NB4 (cell line): ENCODE measurements around the gene MPP3.

Experiments used
- MYC ChIP-seq: IDR thresholded peaks from 2 replicates; pipeline ENCODE4 v1.6.1; 2011; ENCODE audit warnings: low read depth, low read length
- POLR2A ChIP-seq: IDR thresholded peaks from 2 replicates; pipeline ENCODE4 v1.6.1; 2011; ENCODE audit warnings: mild to moderate bottlenecking; ENCODE audit not compliant: insufficient read length; ENCODE audit errors: extremely low read depth
- TF ChIP-seq, protein P1 (sequence below): IDR thresholded peaks from one replicate; pipeline ENCODE4 v1.5.1; 2012; ENCODE audit warnings: low read depth, low read length
- TF ChIP-seq, protein P2 (sequence below): IDR thresholded peaks from 2 replicates; pipeline ENCODE4 v1.6.1; 2011; ENCODE audit warnings: low read depth, low read length

DNA sequence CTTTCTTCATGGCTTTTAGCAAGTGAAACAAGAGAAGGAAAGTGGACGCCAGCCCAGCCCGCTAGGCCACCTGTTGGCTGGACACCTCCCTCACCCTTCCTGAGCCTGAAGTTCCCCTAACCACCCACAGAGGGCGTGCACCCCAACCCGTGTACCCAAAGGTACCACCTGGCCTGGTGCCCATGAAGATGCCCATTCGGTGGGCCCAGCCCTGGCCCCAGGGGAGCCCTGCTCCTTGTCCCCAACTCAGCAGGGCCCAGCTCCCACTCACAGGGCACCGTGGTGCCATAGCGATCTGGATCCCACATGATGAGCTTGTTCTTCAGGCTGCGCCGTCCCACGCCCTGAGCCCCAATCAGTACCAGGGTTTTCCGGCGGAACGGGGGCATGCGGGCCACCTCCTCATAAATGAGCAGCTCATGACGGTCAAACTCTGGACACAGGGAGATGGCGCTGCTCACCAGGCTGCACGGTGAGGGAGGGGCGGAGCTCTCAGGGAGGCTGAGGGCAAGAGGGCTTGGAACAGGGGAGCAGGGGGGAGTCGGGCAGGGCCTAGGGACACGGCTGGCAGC is 47.6 kb upstream of the MPP3 start:
- TF ChIP-seq POLR2A (no peak), MYC (no peak)
- TF ChIP-seq, protein P1, sequence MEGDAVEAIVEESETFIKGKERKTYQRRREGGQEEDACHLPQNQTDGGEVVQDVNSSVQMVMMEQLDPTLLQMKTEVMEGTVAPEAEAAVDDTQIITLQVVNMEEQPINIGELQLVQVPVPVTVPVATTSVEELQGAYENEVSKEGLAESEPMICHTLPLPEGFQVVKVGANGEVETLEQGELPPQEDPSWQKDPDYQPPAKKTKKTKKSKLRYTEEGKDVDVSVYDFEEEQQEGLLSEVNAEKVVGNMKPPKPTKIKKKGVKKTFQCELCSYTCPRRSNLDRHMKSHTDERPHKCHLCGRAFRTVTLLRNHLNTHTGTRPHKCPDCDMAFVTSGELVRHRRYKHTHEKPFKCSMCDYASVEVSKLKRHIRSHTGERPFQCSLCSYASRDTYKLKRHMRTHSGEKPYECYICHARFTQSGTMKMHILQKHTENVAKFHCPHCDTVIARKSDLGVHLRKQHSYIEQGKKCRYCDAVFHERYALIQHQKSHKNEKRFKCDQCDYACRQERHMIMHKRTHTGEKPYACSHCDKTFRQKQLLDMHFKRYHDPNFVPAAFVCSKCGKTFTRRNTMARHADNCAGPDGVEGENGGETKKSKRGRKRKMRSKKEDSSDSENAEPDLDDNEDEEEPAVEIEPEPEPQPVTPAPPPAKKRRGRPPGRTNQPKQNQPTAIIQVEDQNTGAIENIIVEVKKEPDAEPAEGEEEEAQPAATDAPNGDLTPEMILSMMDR, result peak; percentile 71
- TF ChIP-seq, protein P2, sequence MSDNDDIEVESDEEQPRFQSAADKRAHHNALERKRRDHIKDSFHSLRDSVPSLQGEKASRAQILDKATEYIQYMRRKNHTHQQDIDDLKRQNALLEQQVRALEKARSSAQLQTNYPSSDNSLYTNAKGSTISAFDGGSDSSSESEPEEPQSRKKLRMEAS, result no peak
